Cardiac muscle cell (in vitro differentiated cells and primary cell): ENCODE measurements around the gene SLC24A4. TPM values are rescaled to one million over a fixed set of nuclear protein-coding genes. Genes with fewer than 3 reads are reported as not detected.

Source experiments
- DNase-seq, 2 donors: peaks; one replicate each; pipeline versions ENCODE4 v3.0.0 to v3.0.0-alpha.2; 2010 to 2017; ENCODE audit warnings: low read depth in 1 of 2, low spot score in 1 of 2
- H3K27ac ChIP-seq: fragments of 200-600 bp; sonication (generic); 2 replicates; pipeline ENCODE4 v1.5.1; 2016
- H3K27me3 ChIP-seq: fragments of 200-600 bp; sonication (generic); 2 replicates; pipeline ENCODE4 v1.6.0; 2016; ENCODE audit warnings: control low read depth
- H3K36me3 ChIP-seq: fragments of 200-600 bp; sonication (generic); 2 replicates; pipeline ENCODE4 v1.5.1; 2016; ENCODE audit warnings: control low read depth
- H3K4me1 ChIP-seq: fragments of 200-600 bp; sonication (generic); 2 replicates; pipeline ENCODE4 v1.8.1; 2017; ENCODE audit warnings: low read depth, mild to moderate bottlenecking, mixed run types
- H3K4me3 ChIP-seq: fragments of 200-600 bp; sonication (generic); 2 replicates; pipeline ENCODE4 v1.5.1; 2016; ENCODE audit warnings: mild to moderate bottlenecking
- H3K9me3 ChIP-seq: fragments of 200-600 bp; sonication (generic); 2 replicates; pipeline ENCODE4 v1.5.1; 2017; ENCODE audit warnings: low read depth, mild to moderate bottlenecking, control low read depth
- polyA plus RNA-seq: library from polyadenylated mRNA; unstranded; fragments of >200 nt; fragmentation: Nextera tagmentation; extraction: Ambion mirVana; gene quantifications from 2 replicates; pipeline ENCODE4 v1.2.1, GENCODE V29; 2016
- total RNA-seq: library from RNA; depleted of rRNA; stranded (reverse); fragments of >200 nt; gene quantifications from 2 replicates; pipeline ENCODE4 v1.2.3, GENCODE V29; 2016
- TF ChIP-seq, protein P1 (sequence below): IDR thresholded peaks from 2 replicates; pipeline ENCODE4 v1.5.1; 2012; ENCODE audit warnings: low read depth, mild to moderate bottlenecking, low read length

Gene SLC24A4
- total and polyA plus RNA-seq, 2 experiments from 2014 or later = 0.07 to 0.09 TPM

DNA sequence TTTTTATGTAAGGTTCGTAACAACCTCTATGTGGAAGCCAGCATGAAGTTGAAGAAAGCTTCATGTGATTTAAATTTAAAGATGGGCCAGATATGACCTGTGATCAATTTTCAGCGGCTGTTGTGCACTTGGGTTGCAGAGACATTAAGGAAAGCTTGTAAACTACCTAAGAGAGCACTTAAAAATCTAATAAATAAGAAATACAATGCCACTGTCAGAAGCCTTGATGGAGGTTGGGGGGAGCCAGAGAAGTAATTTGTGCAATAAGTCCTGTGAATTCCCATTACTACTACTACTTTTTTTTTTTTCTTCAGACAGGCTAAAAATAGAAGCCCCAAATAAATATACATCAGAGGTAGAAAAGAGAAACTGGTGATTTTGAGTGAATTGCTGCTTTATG is 30.3 kb upstream of the SLC24A4 start:
- Histone ChIP-seq H3K36me3 (no peaks in the 10 kb centered on the region), H3K9me3 (no peaks in the 10 kb centered on the region)

DNA sequence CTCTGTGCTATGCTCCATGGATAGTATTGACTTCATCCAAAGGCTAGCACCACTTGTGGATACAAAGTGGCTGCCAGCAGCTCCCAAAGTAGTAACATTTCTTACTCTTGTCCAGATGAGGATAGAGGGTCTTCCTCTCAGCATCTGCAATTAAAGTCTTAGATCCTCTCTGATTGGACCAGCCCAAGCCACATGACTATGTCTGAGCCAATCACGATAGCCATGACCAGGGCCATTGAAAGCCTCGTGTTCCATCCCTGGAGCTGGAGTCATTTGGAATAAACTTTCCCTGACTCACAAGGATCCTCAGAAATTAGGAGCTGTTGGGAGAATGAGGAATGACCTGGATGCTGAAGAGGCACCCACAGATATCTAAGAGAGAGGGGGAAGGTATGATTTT is 28.5 kb upstream of the SLC24A4 start:
- TF ChIP-seq, protein P1, sequence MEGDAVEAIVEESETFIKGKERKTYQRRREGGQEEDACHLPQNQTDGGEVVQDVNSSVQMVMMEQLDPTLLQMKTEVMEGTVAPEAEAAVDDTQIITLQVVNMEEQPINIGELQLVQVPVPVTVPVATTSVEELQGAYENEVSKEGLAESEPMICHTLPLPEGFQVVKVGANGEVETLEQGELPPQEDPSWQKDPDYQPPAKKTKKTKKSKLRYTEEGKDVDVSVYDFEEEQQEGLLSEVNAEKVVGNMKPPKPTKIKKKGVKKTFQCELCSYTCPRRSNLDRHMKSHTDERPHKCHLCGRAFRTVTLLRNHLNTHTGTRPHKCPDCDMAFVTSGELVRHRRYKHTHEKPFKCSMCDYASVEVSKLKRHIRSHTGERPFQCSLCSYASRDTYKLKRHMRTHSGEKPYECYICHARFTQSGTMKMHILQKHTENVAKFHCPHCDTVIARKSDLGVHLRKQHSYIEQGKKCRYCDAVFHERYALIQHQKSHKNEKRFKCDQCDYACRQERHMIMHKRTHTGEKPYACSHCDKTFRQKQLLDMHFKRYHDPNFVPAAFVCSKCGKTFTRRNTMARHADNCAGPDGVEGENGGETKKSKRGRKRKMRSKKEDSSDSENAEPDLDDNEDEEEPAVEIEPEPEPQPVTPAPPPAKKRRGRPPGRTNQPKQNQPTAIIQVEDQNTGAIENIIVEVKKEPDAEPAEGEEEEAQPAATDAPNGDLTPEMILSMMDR = no peak
- Histone ChIP-seq H3K9me3 (no peaks in the 10 kb centered on the region), H3K27ac (no peak overlapping the region), H3K27me3 (peaks cover 5% of the 10 kb centered on the region), H3K4me3 (no peak overlapping the region), H3K4me1 (no peaks in the 10 kb centered on the region), H3K36me3 (no peaks in the 10 kb centered on the region)
- no peak for DNase-seq

More for the DNA sequence above, 30.3 kb upstream of the SLC24A4 start:
- Histone ChIP-seq H3K4me3 (no peak overlapping the region), H3K27me3 (no peaks in the 10 kb centered on the region), H3K4me1 (no peaks in the 10 kb centered on the region), H3K27ac (no peak overlapping the region)
- DNase-seq = no peak
- TF ChIP-seq, protein P1 = no peak

DNA sequence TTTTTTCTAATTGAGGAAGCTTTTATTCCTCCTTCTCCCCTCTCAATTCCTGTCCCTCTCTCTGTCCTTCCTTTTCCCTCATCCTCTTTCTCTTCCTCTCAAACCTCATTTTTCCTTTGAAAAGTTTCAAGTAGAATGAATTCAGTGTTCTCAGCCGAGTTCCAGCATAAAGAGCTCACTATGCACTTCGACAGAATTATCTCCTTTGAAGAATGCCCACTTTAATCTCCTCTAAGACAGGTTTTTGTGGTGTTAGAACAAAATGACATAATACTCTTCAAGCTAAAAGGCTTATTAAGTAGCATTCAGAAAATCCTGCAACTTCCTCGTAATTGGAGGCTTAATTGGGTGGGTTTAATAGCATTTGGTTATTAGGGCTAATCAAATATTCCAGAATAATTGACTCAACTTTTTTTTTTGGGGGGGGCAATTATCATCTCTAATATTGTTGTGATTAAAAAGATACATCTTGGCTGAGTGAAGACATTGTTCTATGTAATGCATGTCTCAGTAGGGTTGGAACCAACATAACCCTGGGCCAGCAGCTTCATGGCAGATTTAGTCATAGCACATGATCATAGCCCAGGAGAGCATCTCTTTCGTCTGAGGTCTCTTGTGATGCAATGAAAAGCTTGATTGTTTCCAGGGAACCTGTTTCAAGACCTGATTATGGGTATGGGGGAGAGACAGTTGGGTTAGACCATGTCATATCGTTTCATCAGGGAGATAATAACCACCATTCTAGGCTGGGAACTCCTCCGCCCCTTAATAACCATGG is 25.0 kb upstream of the SLC24A4 start:
- TF ChIP-seq, protein P1 = no peak
- DNase-seq = no peak

DNA sequence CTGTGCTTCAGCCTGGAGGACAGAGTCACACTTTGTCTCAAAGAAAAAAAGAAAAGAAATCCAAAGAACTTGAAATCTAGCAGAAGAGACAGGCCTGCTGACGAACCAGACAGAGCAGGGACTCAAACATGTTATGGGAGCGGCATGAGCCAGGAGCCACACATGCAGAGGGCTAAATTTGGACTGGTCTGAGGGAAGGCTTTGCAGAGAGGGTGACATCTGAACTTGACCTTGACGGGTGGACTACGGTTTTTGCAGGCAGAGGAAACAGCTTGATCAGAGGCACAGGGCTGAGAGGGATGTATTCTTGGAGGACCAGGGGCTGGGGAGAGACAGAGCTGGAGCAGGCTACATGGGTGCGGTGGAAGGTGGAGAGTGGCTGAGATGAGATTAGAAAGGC is 20.5 kb upstream of the SLC24A4 start:
- H3K9me3 ChIP-seq = no peaks in the 10 kb centered on the region
- DNase-seq = peak in 1 of 2 donors; percentile 87
- TF ChIP-seq, protein P1 = no peak

More for the DNA sequence above, 25.0 kb upstream of the SLC24A4 start:
- Histone ChIP-seq H3K36me3 (no peaks in the 10 kb centered on the region), H3K27me3 (peaks cover 9% of the 10 kb centered on the region), H3K4me1 (peaks cover 11% of the 10 kb centered on the region), H3K9me3 (no peaks in the 10 kb centered on the region), H3K27ac (no peak overlapping the region), H3K4me3 (no peak overlapping the region)

DNA sequence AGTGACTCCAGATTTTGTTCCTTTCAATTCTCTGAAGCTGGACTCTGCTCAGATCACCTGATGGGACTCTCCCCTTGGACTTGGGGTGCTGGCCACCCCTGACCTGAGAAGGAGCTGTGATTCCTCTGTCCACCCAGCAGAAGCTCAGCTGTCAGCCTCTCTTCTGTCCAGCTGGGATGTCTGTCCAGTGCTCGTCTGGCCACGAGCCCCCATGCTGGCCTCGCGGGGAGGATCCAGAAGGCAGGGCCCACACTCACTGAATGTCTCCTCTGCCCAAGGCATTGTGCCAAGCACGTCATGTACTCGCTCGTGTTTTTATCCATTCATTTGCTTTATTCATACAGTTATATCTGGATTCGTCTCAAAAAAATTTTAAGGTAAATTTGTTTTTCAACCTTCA is 14.2 kb upstream of the SLC24A4 start:
- H3K4me1 ChIP-seq = no peaks in the 10 kb centered on the region
- H3K27me3 ChIP-seq = peaks cover 2% of the 10 kb centered on the region
- no peak overlapping the region for H3K27ac ChIP-seq
- TF ChIP-seq, protein P1 = no peak
- no peaks in the 10 kb centered on the region for H3K9me3 ChIP-seq
- peak in 1 of 2 donors; percentile 3 for DNase-seq
- no peak overlapping the region for H3K4me3 ChIP-seq
- H3K36me3 ChIP-seq = no peaks in the 10 kb centered on the region

More for the DNA sequence above, 20.5 kb upstream of the SLC24A4 start:
- Histone ChIP-seq H3K27me3 (peaks cover 9% of the 10 kb centered on the region), H3K36me3 (no peaks in the 10 kb centered on the region), H3K27ac (peak overlapping the region; percentile 72), H3K4me3 (no peak overlapping the region), H3K4me1 (peaks cover 13% of the 10 kb centered on the region)
